Measurements from ENCODE around the gene ANP32B. TPM values are rescaled to one million over a fixed set of nuclear protein-coding genes. Genes with fewer than 3 reads are reported as not detected.
"Not testable (repeated sequence)": the region's sequence is repeated elsewhere in the genome, so short reads cannot be mapped to it uniquely, and the experiment has no call there.

ANP32B gene
- total RNA-seq, 6 experiments from 2014 or later: 99.6 to 165 (median 155) TPM

DNA sequence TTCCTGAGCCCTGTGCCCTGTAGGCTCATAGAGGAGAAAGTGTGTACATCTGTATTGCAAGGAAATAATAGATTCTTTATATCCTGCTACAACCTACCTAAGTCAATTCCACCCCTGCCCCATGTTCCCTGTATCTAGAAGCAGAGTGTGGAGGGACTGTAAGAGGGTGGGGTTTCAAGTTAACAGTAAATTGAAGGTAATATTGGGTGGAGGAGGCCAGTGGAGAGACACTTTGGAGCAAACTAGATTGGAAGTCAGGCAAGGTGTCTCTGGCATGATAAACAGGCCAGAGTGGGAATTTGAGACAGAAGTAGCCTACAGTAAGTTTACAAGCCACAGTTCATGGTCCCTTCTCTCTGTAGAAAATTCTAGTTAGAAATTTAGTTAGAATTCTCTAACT, 42.9 kb upstream of the ANP32B start:
- Mint-ChIP-seq H3K36me3 (ENCODE audit: low read depth) (no peaks in the 10 kb centered on the region), H3K27me3 (ENCODE audit: insufficient read depth) (peaks cover 28% of the 10 kb centered on the region), H3K27ac (no peak overlapping the region), H3K4me3 (no peak overlapping the region), H3K4me1 (ENCODE audit: low read depth) (no peaks in the 10 kb centered on the region), H3K9me3 (no peaks in the 10 kb centered on the region)
- TF ChIP-seq, protein P1, sequence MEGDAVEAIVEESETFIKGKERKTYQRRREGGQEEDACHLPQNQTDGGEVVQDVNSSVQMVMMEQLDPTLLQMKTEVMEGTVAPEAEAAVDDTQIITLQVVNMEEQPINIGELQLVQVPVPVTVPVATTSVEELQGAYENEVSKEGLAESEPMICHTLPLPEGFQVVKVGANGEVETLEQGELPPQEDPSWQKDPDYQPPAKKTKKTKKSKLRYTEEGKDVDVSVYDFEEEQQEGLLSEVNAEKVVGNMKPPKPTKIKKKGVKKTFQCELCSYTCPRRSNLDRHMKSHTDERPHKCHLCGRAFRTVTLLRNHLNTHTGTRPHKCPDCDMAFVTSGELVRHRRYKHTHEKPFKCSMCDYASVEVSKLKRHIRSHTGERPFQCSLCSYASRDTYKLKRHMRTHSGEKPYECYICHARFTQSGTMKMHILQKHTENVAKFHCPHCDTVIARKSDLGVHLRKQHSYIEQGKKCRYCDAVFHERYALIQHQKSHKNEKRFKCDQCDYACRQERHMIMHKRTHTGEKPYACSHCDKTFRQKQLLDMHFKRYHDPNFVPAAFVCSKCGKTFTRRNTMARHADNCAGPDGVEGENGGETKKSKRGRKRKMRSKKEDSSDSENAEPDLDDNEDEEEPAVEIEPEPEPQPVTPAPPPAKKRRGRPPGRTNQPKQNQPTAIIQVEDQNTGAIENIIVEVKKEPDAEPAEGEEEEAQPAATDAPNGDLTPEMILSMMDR (IDR thresholded peaks at IDR 0.05): no peak
- DNase-seq: no peak

DNA sequence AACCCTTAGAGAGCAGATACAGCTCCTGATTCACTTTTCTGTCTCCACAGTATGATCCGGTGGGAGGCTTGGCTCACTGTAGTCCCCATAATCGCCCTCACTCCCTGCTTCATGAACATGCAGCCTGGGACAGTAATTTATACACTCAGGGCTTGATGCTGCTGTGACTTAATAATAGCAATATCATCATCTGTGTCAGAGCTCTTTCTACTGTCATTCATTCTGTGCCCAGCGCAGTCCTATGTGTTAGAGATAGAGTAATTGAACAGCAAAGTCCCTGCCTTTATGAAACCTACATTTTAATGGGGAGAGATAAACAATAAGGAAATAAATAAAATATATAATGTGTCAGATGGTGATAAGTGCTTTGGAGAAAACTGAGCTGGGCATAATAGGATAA, 42.4 kb upstream of the ANP32B start:
- TF ChIP-seq, protein P1 (IDR thresholded peaks at IDR 0.05): no peak
- DNase-seq: no peak
- Mint-ChIP-seq H3K4me1 (ENCODE audit: low read depth) (no peaks in the 10 kb centered on the region), H3K9me3 (no peaks in the 10 kb centered on the region), H3K4me3 (no peak overlapping the region), H3K27me3 (ENCODE audit: insufficient read depth) (peaks cover 28% of the 10 kb centered on the region), H3K27ac (no peak overlapping the region), H3K36me3 (ENCODE audit: low read depth) (no peaks in the 10 kb centered on the region)

DNA sequence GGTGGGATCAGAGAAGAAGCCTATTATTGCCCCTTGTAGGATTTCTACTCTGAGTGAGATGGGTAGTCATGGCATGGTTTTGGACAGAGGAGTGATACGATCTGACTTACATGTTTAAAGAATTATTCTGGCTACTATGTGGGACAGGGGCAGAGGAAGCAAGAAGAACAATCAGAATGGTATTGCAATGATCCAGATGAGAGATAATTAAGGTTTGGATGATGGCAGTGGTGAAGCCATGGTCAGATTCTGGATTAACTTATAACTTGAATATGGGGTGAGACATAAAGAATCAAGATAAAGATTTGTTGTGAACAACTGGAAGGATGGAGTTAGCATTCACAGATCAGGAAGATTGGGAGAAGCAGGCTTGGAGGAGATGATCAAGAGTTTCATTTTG, 41.8 kb upstream of the ANP32B start:
- Mint-ChIP-seq H3K4me3 (no peak overlapping the region), H3K27ac (no peak overlapping the region), H3K4me1 (ENCODE audit: low read depth) (no peaks in the 10 kb centered on the region), H3K36me3 (ENCODE audit: low read depth) (no peaks in the 10 kb centered on the region), H3K27me3 (ENCODE audit: insufficient read depth) (peaks cover 30% of the 10 kb centered on the region), H3K9me3 (peaks cover 2% of the 10 kb centered on the region; the same call in 1 of the 2 replicates)
- no peak for DNase-seq
- TF ChIP-seq, protein P1 (IDR thresholded peaks at IDR 0.05): no peak

DNA sequence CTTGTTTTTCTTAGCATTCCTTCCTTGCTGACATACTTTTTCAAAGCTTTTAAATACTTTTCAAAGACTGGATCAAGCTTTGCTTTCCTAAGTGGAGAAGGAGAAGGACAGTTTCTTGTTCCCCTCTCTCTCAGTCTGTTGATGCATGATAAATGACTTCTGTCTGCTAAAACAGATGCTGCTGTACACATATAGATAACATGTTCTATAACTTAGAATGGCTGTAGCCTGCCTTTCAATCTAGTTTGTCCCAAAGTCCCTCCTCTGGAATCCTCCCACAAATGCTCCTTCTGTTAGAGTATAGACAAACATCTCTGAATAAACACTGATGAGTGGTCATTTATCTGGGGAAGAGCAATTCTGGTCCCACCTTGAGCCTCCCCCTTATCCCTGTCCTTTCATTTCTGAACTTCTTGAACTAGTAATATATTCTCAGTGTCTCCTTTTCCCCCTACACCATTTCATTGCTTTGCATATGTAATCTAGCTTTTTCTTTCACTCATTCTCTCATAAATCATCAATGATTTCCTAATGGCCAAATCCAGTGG, 39.8 kb upstream of the ANP32B start:
- no peaks in the 10 kb centered on the region for H3K36me3 Mint-ChIP-seq (ENCODE audit: low read depth)
- no peak overlapping the region for H3K4me3 Mint-ChIP-seq
- H3K4me1 Mint-ChIP-seq (ENCODE audit: low read depth): no peaks in the 10 kb centered on the region
- TF ChIP-seq, protein P1 (IDR thresholded peaks at IDR 0.05): no peak
- H3K27me3 Mint-ChIP-seq (ENCODE audit: insufficient read depth): peaks cover 40% of the 10 kb centered on the region
- H3K9me3 Mint-ChIP-seq: peaks cover 7% of the 10 kb centered on the region
- H3K27ac Mint-ChIP-seq: no peak overlapping the region
- DNase-seq: no peak

DNA sequence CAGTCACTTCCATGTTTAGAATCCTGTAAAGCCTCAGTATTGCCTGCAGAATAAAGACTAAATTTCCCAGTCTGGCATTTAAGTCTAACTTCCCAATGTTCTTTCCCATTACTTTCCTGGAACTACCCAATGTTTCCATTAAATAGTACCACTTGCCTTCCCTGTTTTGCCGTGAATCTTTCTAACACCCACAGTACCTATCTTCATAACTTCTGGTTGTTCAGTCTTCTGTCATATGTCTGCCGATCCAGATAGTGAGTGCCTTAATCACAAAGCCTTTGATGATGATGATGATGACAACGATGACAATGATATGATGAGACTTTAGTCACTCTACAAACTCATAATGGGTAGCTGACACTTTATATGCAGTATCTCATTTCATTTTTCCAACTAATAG, 38.5 kb upstream of the ANP32B start:
- Mint-ChIP-seq H3K36me3 (ENCODE audit: low read depth) (peaks cover under 1% of the 10 kb centered on the region; the same call in 1 of the 2 replicates), H3K27me3 (ENCODE audit: insufficient read depth) (peaks cover 45% of the 10 kb centered on the region), H3K4me1 (ENCODE audit: low read depth) (no peaks in the 10 kb centered on the region), H3K4me3 (no peak overlapping the region), H3K27ac (no peak overlapping the region), H3K9me3 (peaks cover 7% of the 10 kb centered on the region)
- TF ChIP-seq, protein P1 (IDR thresholded peaks at IDR 0.05): no peak
- DNase-seq: no peak

DNA sequence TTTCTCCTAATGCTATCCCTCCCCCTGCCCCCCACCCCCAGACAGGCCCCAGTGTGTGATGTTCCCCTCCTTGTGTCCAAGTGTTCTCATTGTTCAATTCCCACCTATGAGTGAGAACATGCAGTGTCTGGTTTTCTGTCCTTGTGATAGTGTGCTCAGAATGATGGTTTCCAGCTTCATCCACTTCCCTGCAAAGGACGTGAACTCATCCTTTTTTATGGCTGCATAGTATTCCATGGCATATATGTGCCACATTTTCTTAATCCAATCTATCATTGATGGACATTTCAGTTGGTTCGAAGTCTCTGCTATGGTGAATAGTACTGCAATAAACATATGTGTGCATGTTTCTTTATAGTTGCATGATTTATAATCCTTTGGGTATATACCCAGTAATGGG, 37.7 kb upstream of the ANP32B start:
- H3K4me3 Mint-ChIP-seq; DNase-seq; H3K36me3 Mint-ChIP-seq (ENCODE audit: low read depth); H3K27ac Mint-ChIP-seq; H3K9me3 Mint-ChIP-seq; H3K4me1 Mint-ChIP-seq (ENCODE audit: low read depth): not testable (repeated sequence)
- peaks cover 45% of the 10 kb centered on the region for H3K27me3 Mint-ChIP-seq (ENCODE audit: insufficient read depth)

DNA sequence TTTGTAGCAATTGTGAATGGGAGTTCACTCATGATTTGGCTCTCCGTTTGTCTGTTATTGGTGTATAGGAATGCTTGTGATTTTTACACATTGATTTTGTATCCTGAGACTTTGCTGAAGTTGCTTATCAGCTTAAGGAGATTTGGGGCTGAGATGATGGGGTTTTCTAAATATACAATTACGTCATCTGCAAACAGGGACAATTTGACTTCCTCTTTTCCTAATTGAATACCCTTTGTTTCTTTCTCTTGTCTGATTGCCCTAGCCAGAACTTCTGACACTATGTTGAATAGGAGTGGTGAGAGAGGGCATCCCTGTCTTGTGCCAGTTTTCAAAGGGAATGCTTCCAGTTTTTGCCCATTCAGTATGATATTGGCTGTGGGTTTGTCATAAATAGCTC, 36.0 kb upstream of the ANP32B start:
- not testable (repeated sequence) for H3K9me3 Mint-ChIP-seq; DNase-seq; H3K4me1 Mint-ChIP-seq (ENCODE audit: low read depth); H3K4me3 Mint-ChIP-seq; H3K27ac Mint-ChIP-seq; H3K36me3 Mint-ChIP-seq (ENCODE audit: low read depth)
- H3K27me3 Mint-ChIP-seq (ENCODE audit: insufficient read depth): peaks cover 46% of the 10 kb centered on the region

DNA sequence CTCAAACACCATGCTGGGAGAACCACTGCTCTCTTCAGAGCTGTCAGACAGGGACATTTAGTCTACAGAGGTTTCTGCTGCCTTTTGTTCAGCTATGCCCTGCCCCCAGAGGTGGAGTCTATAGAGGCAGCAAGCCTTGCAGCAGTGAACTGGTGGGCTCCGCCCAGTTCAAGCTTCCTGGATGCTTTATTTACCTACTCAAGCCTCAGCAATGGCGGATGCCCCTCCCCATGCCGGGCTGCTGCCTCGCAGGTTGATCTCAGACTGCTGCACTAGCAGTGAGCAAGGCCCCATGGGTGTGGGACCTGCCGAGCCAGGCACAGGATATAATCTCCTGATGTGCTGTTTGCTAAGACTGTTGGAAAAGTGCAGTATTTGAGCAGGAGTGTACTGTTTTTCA, 32.3 kb upstream of the ANP32B start:
- peaks cover 43% of the 10 kb centered on the region for H3K27me3 Mint-ChIP-seq (ENCODE audit: insufficient read depth)
- DNase-seq; H3K36me3 Mint-ChIP-seq (ENCODE audit: low read depth); H3K27ac Mint-ChIP-seq; H3K9me3 Mint-ChIP-seq; H3K4me3 Mint-ChIP-seq; H3K4me1 Mint-ChIP-seq (ENCODE audit: low read depth): not testable (repeated sequence)
